H9 (cell line): ENCODE results near the gene SATB1. TPM values are rescaled to one million over a fixed set of nuclear protein-coding genes. Genes with fewer than 3 reads are reported as not detected.
A peak's percentile ranks its signal among the peaks of the same experiment; 100 is the strongest.

ENCODE experiments used
- DNase-seq: peaks from one replicate; pipeline ENCODE4 v3.0.0-alpha.2; 2017
- H2AFZ ChIP-seq: one replicate; pipeline ENCODE4 v1.6.1; 2013; ENCODE audit warnings: mild to moderate bottlenecking, low read length, control low read depth, moderate library complexity
- H2AK5ac ChIP-seq: 2 replicates; pipeline ENCODE4 v1.6.1; 2013; ENCODE audit warnings: low read length, control low read depth, mixed read lengths; ENCODE audit not compliant: insufficient read length
- H2BK120ac ChIP-seq: one replicate; pipeline ENCODE4 v1.6.1; 2013; ENCODE audit warnings: low read depth, mild to moderate bottlenecking, low read length, control low read depth, inconsistent platforms; ENCODE audit not compliant: poor library complexity, severe bottlenecking
- H2BK12ac ChIP-seq: 2 replicates; pipeline ENCODE4 v1.6.1; 2013; ENCODE audit warnings: low read length, control low read depth, mixed read lengths, low read depth; ENCODE audit not compliant: insufficient read length
- H2BK15ac ChIP-seq: 2 replicates; pipeline ENCODE4 v1.6.1; 2013; ENCODE audit warnings: low read depth, low read length, control low read depth
- H2BK20ac ChIP-seq: one replicate; pipeline ENCODE4 v1.6.1; 2013; ENCODE audit warnings: low read depth, mild to moderate bottlenecking, low read length, control low read depth, inconsistent platforms; ENCODE audit not compliant: poor library complexity, severe bottlenecking
- H2BK5ac ChIP-seq: 2 replicates; pipeline ENCODE4 v1.6.1; 2013; ENCODE audit warnings: low read length, control low read depth, mixed read lengths; ENCODE audit not compliant: insufficient read length
- H3K14ac ChIP-seq: 2 replicates; pipeline ENCODE4 v1.6.1; 2013; ENCODE audit warnings: low read length, control low read depth; ENCODE audit not compliant: insufficient read depth
- H3K18ac ChIP-seq: 2 replicates; pipeline ENCODE4 v1.6.1; 2013; ENCODE audit warnings: low read depth, mild to moderate bottlenecking, mixed read lengths, low read length, control low read depth; ENCODE audit not compliant: insufficient read length
- H3K23ac ChIP-seq: 2 replicates; pipeline ENCODE4 v1.6.1; 2013; ENCODE audit warnings: low read length, control low read depth, mixed read lengths, low read depth; ENCODE audit not compliant: insufficient read length
- H3K23me2 ChIP-seq: 2 replicates; pipeline ENCODE4 v1.6.1; 2013; ENCODE audit warnings: low read depth, mild to moderate bottlenecking, mixed read lengths, low read length, control low read depth; ENCODE audit not compliant: insufficient read length, poor library complexity, severe bottlenecking
- H3K27ac ChIP-seq: 2 replicates; pipeline ENCODE4 v1.5.1; 2013; ENCODE audit warnings: low read length, control low read depth, mixed read lengths, low read depth; ENCODE audit not compliant: insufficient read length
- H3K27me3 ChIP-seq: 2 replicates; pipeline ENCODE4 v1.6.1; 2013; ENCODE audit warnings: low read length, control low read depth, inconsistent platforms; ENCODE audit not compliant: insufficient read depth
- H3K4ac ChIP-seq: 2 replicates; pipeline ENCODE4 v1.6.1; 2013; ENCODE audit warnings: low read depth, mild to moderate bottlenecking, control low read depth, inconsistent platforms, low read length, moderate library complexity
- H3K4me1 ChIP-seq: 2 replicates; pipeline ENCODE4 v1.6.1; 2013; ENCODE audit warnings: low read length, control low read depth, inconsistent platforms; ENCODE audit not compliant: insufficient read depth
- H3K4me2 ChIP-seq: 2 replicates; pipeline ENCODE4 v1.6.1; 2013; ENCODE audit warnings: low read length, control low read depth, mixed read lengths; ENCODE audit not compliant: insufficient read length, insufficient read depth
- H3K56ac ChIP-seq: 2 replicates; pipeline ENCODE4 v1.6.1; 2013; ENCODE audit warnings: low read depth, mild to moderate bottlenecking, mixed read lengths, low read length, control low read depth; ENCODE audit not compliant: insufficient read length
- H3K79me1 ChIP-seq: 2 replicates; pipeline ENCODE4 v1.6.1; 2013; ENCODE audit warnings: low read depth, mild to moderate bottlenecking, moderate library complexity, low read length, control low read depth, inconsistent platforms; ENCODE audit not compliant: insufficient read depth, poor library complexity, severe bottlenecking
- H3K79me2 ChIP-seq: 2 replicates; pipeline ENCODE4 v1.6.1; 2013; ENCODE audit warnings: low read length, control low read depth, inconsistent platforms; ENCODE audit not compliant: insufficient read depth
- H3K9ac ChIP-seq: 2 replicates; pipeline ENCODE4 v1.6.1; 2013; ENCODE audit warnings: low read length, control low read depth, mixed read lengths; ENCODE audit not compliant: insufficient read length; ENCODE audit errors: extremely low read depth
- H3K9me3 ChIP-seq: one replicate; pipeline ENCODE4 v1.6.1; 2013; ENCODE audit warnings: low read depth, low read length, inconsistent platforms; ENCODE audit not compliant: control insufficient read depth
- H3T11ph ChIP-seq: one replicate; pipeline ENCODE4 v1.6.1; 2013; ENCODE audit warnings: mild to moderate bottlenecking, low read length, control low read depth, inconsistent platforms
- H4K20me1 ChIP-seq: one replicate; pipeline ENCODE4 v1.6.1; 2013; ENCODE audit not compliant: control insufficient read depth, insufficient read length, insufficient read depth
- H4K5ac ChIP-seq: 2 replicates; pipeline ENCODE4 v1.6.1; 2013; ENCODE audit warnings: low read depth, mild to moderate bottlenecking, mixed read lengths, low read length, control low read depth; ENCODE audit not compliant: insufficient read length
- H4K8ac ChIP-seq: replicated peaks from 2 replicates; pipeline ENCODE4 v1.6.1; 2013; ENCODE audit warnings: low read length, control low read depth, mixed read lengths, low read depth; ENCODE audit not compliant: insufficient read length
- H4K91ac ChIP-seq: 2 replicates; pipeline ENCODE4 v1.6.1; 2013; ENCODE audit warnings: low read depth, mild to moderate bottlenecking, moderate library complexity, mixed read lengths, low read length, control low read depth; ENCODE audit not compliant: insufficient read length
- H3K27ac Mint-ChIP-seq, 3 experiments: 2 replicates in 2 of 3; 3 replicates in 1 of 3; pipeline ENCODE4 v1.8.0; 2020 to 2021; ENCODE audit warnings: mixed read lengths in 3 of 3, mild to moderate bottlenecking in 1 of 3, moderate library complexity in 1 of 3
- H3K27me3 Mint-ChIP-seq: 2 replicates; pipeline ENCODE4 v1.8.0; 2021; ENCODE audit warnings: low read depth, mild to moderate bottlenecking, moderate library complexity, mixed read lengths
- H3K36me3 Mint-ChIP-seq, 3 experiments: 2 replicates in 2 of 3; 3 replicates in 1 of 3; pipeline ENCODE4 v1.8.0; 2020 to 2021; ENCODE audit warnings: low read depth in 3 of 3, mixed read lengths in 3 of 3; ENCODE audit not compliant: insufficient read depth in 1 of 3
- H3K4me1 Mint-ChIP-seq, 2 experiments: 2 replicates each; pipeline ENCODE4 v1.8.0; 2020; ENCODE audit warnings: mixed read lengths in 2 of 2
- H3K4me3 Mint-ChIP-seq, 2 experiments: 2 replicates in 1 of 2; 3 replicates in 1 of 2; pipeline ENCODE4 v1.8.0; 2020 to 2021; ENCODE audit warnings: mild to moderate bottlenecking in 2 of 2, mixed read lengths in 2 of 2, moderate library complexity in 1 of 2
- H3K9me3 Mint-ChIP-seq, 2 experiments: 2 replicates in 1 of 2; 3 replicates in 1 of 2; pipeline ENCODE4 v1.8.0; 2020; ENCODE audit warnings: mild to moderate bottlenecking in 2 of 2, mixed read lengths in 2 of 2, moderate library complexity in 1 of 2
- CTCF ChIP-seq: fragments of 200-600 bp; sonication (generic); conservative IDR thresholded peaks from 3 replicates; pipeline ENCODE4 v1.8.0; 2021; ENCODE audit warnings: antibody characterized with exemption, mild to moderate bottlenecking
- WGBS: extraction: QIAGEN DNeasy Blood & Tissue Kit; methylation state at CpG from one replicate; pipeline ENCODE4 v1.1.7; 2013; ENCODE audit warnings: missing lambda C conversion rate, low lambda C conversion rate, mixed read lengths; ENCODE audit not compliant: insufficient read length; ENCODE audit errors: extremely low coverage; 5-methylcytosine and 5-hydroxymethylcytosine counted together
- total RNA-seq: library from RNA; stranded (reverse); gene quantifications from 2 replicates; pipeline ENCODE4 v1.2.1, GENCODE V29; 2021

SATB1 gene
- total RNA-seq, 1 experiment from 2014 or later: 30.7 TPM

GRCh38 chr3:18345015-18345367, 80.1 kb downstream of the SATB1 start:
- no peaks in the 10 kb centered on the region for H4K20me1 ChIP-seq
- no CpG with 5 or more reads among the region's 5 CpGs for WGBS

More at GRCh38 chr3:18345015-18345367, 80.1 kb downstream of the SATB1 start:
- Histone ChIP-seq H3K23ac (no peak overlapping the region), H3K27ac (peak overlapping the region; percentile 83), H2BK12ac (no peak overlapping the region), H3T11ph (no peak overlapping the region), H2AK5ac (no peak overlapping the region), H3K4me2 (peak overlapping the region; percentile 57), H3K18ac (no peak overlapping the region), H2BK15ac (no peak overlapping the region), H4K5ac (no peak overlapping the region), H2BK5ac (no peak overlapping the region), H3K4me1 (peaks cover 2% of the 10 kb centered on the region; the same call in 1 of the 2 replicates), H3K14ac (no peak overlapping the region), H3K9me3 (no peaks in the 10 kb centered on the region), H3K27me3 (no peaks in the 10 kb centered on the region), H2AFZ (no peak overlapping the region), H2BK120ac (no peak overlapping the region), H4K8ac (no peak overlapping the region), H4K91ac (no peak overlapping the region), H2BK20ac (no peak overlapping the region), H3K79me1 (no peaks in the 10 kb centered on the region), H3K56ac (no peak overlapping the region), H3K79me2 (no peaks in the 10 kb centered on the region), H3K4ac (no peak overlapping the region), H3K23me2 (no peaks in the 10 kb centered on the region), H3K9ac (no peak overlapping the region)
- DNase-seq: no peak
- Mint-ChIP-seq H3K4me3 (peak overlapping the region; percentile 5 to 31; a peak in 4 of 5 replicates), H3K36me3 (peaks cover 3 to 8% (median 7%) of the 10 kb centered on the region in 3 experiments; a peak in 6 of 7 replicates), H3K4me1 (peaks cover 72 to 84% of the 10 kb centered on the region in 2 experiments), H3K27me3 (no peaks in the 10 kb centered on the region), H3K9me3 (no peaks in the 10 kb centered on the region), H3K27ac (peak overlapping the region; percentile 15 to 92 (median 77); a peak in 6 of 7 replicates)
- TF ChIP-seq CTCF: no peak
